Heart left ventricle (tissue), 16 donors: ENCODE measurements around the gene TEDC2. TPM values are rescaled to one million over a fixed set of nuclear protein-coding genes. Genes with fewer than 3 reads are reported as not detected.
"Not testable (repeated sequence)": the region's sequence is repeated elsewhere in the genome, so short reads cannot be mapped to it uniquely, and the experiment has no call there.

Experiments used
- ATAC-seq, 4 donors: fragments of 200-7000 bp; cut with Tn5 transposase; one replicate each; pipeline ENCODE4 v1.9.1; 2020 to 2022; ENCODE audit warnings: moderate library complexity in 4 of 4, mild to moderate bottlenecking in 3 of 4, moderate number of reproducible peaks in 1 of 4
- DNase-seq, 5 donors: peaks; one replicate each; pipeline ENCODE4 v3.0.0-alpha.2; 2020
- H3K27ac ChIP-seq, 12 donors: fragments of 200-600 bp; sonication (generic) in 4 of 12; one replicate each; pipeline versions ENCODE4 v1.5.0 to v1.8.0; 2016 to 2022; ENCODE audit warnings: mild to moderate bottlenecking in 2 of 12
- H3K27me3 ChIP-seq, 9 donors: fragments of 200-600 bp; sonication (generic) in 2 of 9; one replicate each; pipeline versions ENCODE4 v1.5.1 to v1.8.0; 2016 to 2022; ENCODE audit warnings: mild to moderate bottlenecking in 3 of 9
- H3K36me3 ChIP-seq, 9 donors: fragments of 200-600 bp; sonication (generic) in 2 of 9; one replicate each; pipeline versions ENCODE4 v1.5.0 to v1.8.0; 2018 to 2022; ENCODE audit warnings: mild to moderate bottlenecking in 2 of 9
- H3K4me1 ChIP-seq, 12 donors: fragments of 200-600 bp; sonication (generic) in 4 of 12; one replicate each; pipeline versions ENCODE4 v1.5.0 to v1.8.0; 2016 to 2022; ENCODE audit warnings: mild to moderate bottlenecking in 3 of 12
- H3K4me3 ChIP-seq, 12 donors: fragments of 200-600 bp; sonication (generic) in 4 of 12; one replicate each; pipeline versions ENCODE4 v1.5.0 to v1.8.0; 2017 to 2022; ENCODE audit warnings: mild to moderate bottlenecking in 9 of 12, moderate library complexity in 4 of 12
- H3K9me3 ChIP-seq, 12 donors: fragments of 200-600 bp; sonication (generic) in 4 of 12; one replicate each; pipeline versions ENCODE4 v1.5.0 to v1.8.0; 2016 to 2022; ENCODE audit warnings: mild to moderate bottlenecking in 1 of 12
- CTCF ChIP-seq, 12 donors: fragments of 200-600 bp; sonication (generic) in 4 of 12; IDR thresholded peaks; one replicate each; pipeline versions ENCODE4 v1.5.0 to v1.8.0; 2018 to 2022; ENCODE audit warnings: antibody characterized with exemption in 12 of 12, mild to moderate bottlenecking in 5 of 12
- POLR2A ChIP-seq, 2 donors: fragments of 450-650 bp; IDR thresholded peaks; one replicate each; pipeline ENCODE4 v1.6.1; 2017; ENCODE audit warnings: antibody characterized with exemption in 2 of 2, mild to moderate bottlenecking in 2 of 2, moderate library complexity in 2 of 2
- WGBS, 4 donors: extraction: QIAGEN DNeasy Blood & Tissue Kit in 2 of 4; methylation state at CpG; one replicate each; pipeline versions ENCODE4 v1.1.5 to v1.1.7; 2013 to 2018; 5-methylcytosine and 5-hydroxymethylcytosine counted together
- intact Hi-C, 10 donors: fragments of 100-400 bp; cut with DNase I; formaldehyde crosslinking; loops; one replicate each; pipeline versions ENCODE4 v1.11.1 to v1.14.2; 2022
- polyA plus RNA-seq, 2 donors: library from polyadenylated mRNA; stranded (reverse); fragments of 200-250 nt; gene quantifications; one replicate each; pipeline ENCODE4 v1.2.3, GENCODE V29; 2013
- total RNA-seq, 9 donors: library from RNA; depleted of rRNA in 2 of 9; stranded (reverse); fragments of >200 nt in 2 of 9; fragmentation: NEBNext Ultra II Directional in 3 of 9; extraction: Animal tissue kit (Norgen Biotek cat#: 25700) in 3 of 9; gene quantifications; one replicate each; pipeline versions ENCODE4 v1.1.0 to v1.2.4, GENCODE V29; 2016 to 2023
- donor health status: ischemic (EF 13 %, LVEDD 7.1; RV severe dilation, severe dysfunction).
- donor health status: healthy with polysubstance abuse.
- donor health status: DM: no; HTN: yes; CAD: no.
- donor health status: DM: no; HTN: no; CAD: no.
- donor health status: ischemic (EF 25% LVEDD 6.9; RV normal size, moderate dysfunction).
- donor health status: ischemic (EF 25% LVEDD 5.7; RV mildly dilated, moderate dysfunction).
- donor health status: healthy.
- donor health status: DM: yes; HTN: yes; CAD: no.
- donor health status: ischemic (EF 35%, LVEDD 5.7; RV mildly dilated, moderate dysfunction).
- donor health status: nonischemic (EF 11% LVEDD 7.7; RV severe dilation, severe dysfunction).
- donor health status: DM: yes; HTN: yes; CAD: no.
- donor health status: PGD.
- donor health status: ischemic (EF 29% LVEDD 5.4; RV normal size, mild dysfunction).
- donor health status: nonischemic (EF 23%, LVEDD 6.1; RV moderate dilation, normal function).

The TEDC2 gene
- total and polyA plus RNA-seq, 11 donors: 0.46 to 4.9 (median 1.2) TPM; not detected in 1

DNA sequence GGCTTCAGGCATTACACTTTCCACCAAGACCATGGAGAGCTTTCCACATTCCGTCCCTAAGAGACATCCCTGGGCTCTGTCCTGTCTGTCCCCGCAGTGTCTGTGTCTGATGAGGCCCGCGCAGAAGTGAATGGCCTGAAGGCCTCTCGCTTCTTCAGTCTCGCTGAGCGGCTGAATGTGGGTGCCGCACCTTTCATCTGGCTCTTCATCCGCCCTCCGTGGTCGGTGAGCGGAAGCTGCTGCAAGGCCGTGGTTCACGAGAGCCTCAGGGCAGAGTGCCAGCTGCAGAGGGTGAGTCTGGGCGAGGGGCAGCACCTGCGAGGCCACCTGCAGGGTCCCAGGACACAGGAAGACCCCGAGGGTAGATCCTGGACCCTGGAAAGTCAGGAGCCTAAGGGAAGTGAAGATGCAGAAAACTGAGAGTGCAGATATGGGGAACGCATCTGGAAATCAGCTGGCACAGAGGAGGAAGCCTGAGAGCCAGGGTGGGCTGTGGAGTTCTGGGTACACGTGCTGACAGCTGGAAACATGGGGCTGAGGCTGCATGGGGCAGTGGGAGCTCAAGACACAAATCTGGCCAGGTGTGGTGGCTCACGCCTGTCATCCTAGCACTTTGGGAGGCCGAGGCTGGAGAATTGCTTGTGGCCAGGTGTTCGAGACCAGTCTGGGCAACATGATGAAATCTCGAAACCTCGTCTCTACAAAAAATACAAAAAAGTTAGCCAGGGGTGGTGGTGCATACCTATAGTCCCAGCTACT lies 22.7 kb upstream of the TEDC2 start:
- ATAC-seq (no peak), DNase-seq (no peak)
- 97 to 99% (median 97%) methylated on average over 24 of the region's 24 CpGs for WGBS, 4 donors
- no peaks in the 10 kb centered on the region for H3K9me3 ChIP-seq
- H3K27me3 ChIP-seq: no peaks in the 10 kb centered on the region
- H3K27ac ChIP-seq: no peak overlapping the region
- no peak overlapping the region for H3K4me3 ChIP-seq
- intact Hi-C loops: loop anchor here in 2 of 10 donors (10.0 kb wide), 1 partner anchor 58 kb away; no protein-coding TSS in a partner anchor
- no peak for TF ChIP-seq CTCF (IDR thresholded peaks at IDR 0.05)
- no peak for TF ChIP-seq POLR2A (IDR thresholded peaks at IDR 0.05)
- no peaks in the 10 kb centered on the region for H3K4me1 ChIP-seq
- H3K36me3 ChIP-seq: peaks cover 0 to 55% (median 13%) of the 10 kb centered on the region in 9 donors

- no peaks in the 10 kb centered on the region for H3K9me3 ChIP-seq
- no peak for ATAC-seq
- no peaks in the 10 kb centered on the region for H3K4me1 ChIP-seq
- TF ChIP-seq CTCF (IDR thresholded peaks at IDR 0.05) (no peak), POLR2A (IDR thresholded peaks at IDR 0.05) (no peak)
- H3K4me3 ChIP-seq: no peak overlapping the region
- DNase-seq: no peak
- intact Hi-C loops: loop anchor here in 2 of 10 donors (10.0 kb wide), 1 partner anchor 57 kb away; no protein-coding TSS in a partner anchor
- peaks cover 0 to 46% (median 11%) of the 10 kb centered on the region in 9 donors for H3K36me3 ChIP-seq
- no peaks in the 10 kb centered on the region for H3K27me3 ChIP-seq
- H3K27ac ChIP-seq: no peak overlapping the region
- WGBS, 4 donors: 95 to 99% (median 97%) methylated on average over 14 of the region's 14 CpGs
Measured at GRCh38 chr16:2438121-2438520, 21.8 kb upstream of the TEDC2 start.

DNA sequence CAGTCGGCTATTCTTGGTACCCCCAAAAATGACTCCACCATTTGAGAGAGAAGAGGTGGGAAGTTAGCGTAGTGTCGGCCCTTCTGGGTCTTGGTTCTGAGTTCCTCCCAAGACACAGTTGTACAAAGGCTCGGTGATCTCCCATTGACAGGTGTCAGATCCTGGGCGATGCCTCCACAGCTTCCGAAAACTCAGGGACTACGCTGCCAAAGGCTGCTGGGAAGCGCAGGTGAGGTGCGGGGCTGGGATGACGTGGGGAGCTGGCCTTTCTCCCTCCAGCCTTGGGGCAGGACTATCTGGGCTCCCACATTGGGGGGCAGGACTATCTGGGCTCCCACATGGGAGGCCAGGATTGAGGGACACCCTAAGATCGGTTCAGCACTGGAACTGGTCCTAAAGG lies 20.3 kb upstream of the TEDC2 start:
- H3K4me1 ChIP-seq: no peaks in the 10 kb centered on the region
- ATAC-seq (no peak), DNase-seq (no peak)
- H3K36me3 ChIP-seq: peaks cover 0 to 39% (median 12%) of the 10 kb centered on the region in 9 donors
- H3K27ac ChIP-seq: no peak overlapping the region
- no peaks in the 10 kb centered on the region for H3K9me3 ChIP-seq
- intact Hi-C loops: loop anchor here in 2 of 10 donors (10.0 kb wide), 1 partner anchor 55 kb away; no protein-coding TSS in a partner anchor
- H3K27me3 ChIP-seq: no peaks in the 10 kb centered on the region
- no peak overlapping the region for H3K4me3 ChIP-seq
- 95 to 98% (median 97%) methylated on average over 4 to 11 of the region's 11 CpGs for WGBS, 4 donors
- TF ChIP-seq POLR2A (IDR thresholded peaks at IDR 0.05): no peak
- TF ChIP-seq CTCF (IDR thresholded peaks at IDR 0.05): no peak

DNA sequence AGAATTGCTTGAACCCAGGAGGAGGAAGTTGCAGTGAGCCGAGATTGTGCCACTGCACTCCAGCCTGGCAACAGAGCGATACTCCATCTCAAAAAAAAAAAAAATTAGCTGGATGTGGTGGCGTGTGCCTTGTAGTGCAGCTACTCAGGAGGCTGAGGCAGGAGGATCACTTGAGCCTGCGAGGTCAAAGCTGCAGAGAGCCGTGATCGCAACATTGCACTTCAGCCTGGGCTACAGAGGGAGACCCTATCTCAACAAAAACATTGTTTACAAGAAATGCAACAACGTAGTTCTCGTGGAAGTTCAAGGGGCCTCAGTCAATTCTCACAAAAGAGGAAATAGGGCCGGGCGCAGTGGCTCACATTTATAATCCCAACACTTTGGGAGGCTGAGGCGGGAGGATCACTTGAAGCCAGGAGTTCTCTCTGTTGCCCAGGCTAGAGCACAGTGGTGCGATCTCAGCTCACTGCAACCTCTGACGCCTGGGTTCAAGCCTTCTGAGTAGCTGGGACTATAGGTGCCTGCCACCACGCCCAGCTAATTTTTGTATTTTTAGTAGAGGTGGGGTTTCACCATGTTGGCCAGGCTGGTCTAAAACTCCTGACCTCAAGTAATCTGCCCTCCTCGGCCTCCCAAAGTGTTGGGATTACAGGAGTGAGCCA lies 18.6 kb upstream of the TEDC2 start:
- H3K4me3 ChIP-seq, ATAC-seq, DNase-seq, intact Hi-C loops, H3K4me1 ChIP-seq, H3K27ac ChIP-seq, H3K9me3 ChIP-seq, H3K27me3 ChIP-seq: not testable (repeated sequence)
- 83 to 92% (median 89%) methylated on average over 14 to 15 of the region's 15 CpGs for WGBS, 4 donors
- H3K36me3 ChIP-seq: peaks cover 0 to 49% (median 18%) of the 10 kb centered on the region in 9 donors
